Caco-2 (cell line): ENCODE data around the gene OR2C3. TPM values are rescaled to one million over a fixed set of nuclear protein-coding genes. Genes with fewer than 3 reads are reported as not detected.
"Not testable (repeated sequence)": the region's sequence is repeated elsewhere in the genome, so short reads cannot be mapped to it uniquely, and the experiment has no call there.

ENCODE experiments used
- BruUV-seq: library from RNA; stranded (reverse); fragments of 400-500 nt; replicated peaks from 2 replicates; lab custom pipeline; 2021; lab: Mats Ljungman, UMichigan
- CTCF ChIA-PET: fragments of 300-600 bp; sonication (Branson Sonifier 250); formaldehyde crosslinking; loops from one replicate; lab custom pipeline; 2022; ENCODE audit warnings: antibody characterized with exemption; lab: Charles Lee
- POLR2A ChIA-PET: fragments of 300-600 bp; sonication (Branson Sonifier 250); formaldehyde crosslinking; loops from one replicate; lab custom pipeline; 2022; ENCODE audit warnings: antibody characterized with exemption; lab: Charles Lee
- DNase-seq, 2 experiments: peaks; one replicate each; pipeline versions ENCODE4 v3.0.0 to v3.0.0-alpha.2; 2020 to 2022
- H3K27me3 ChIP-seq: replicated peaks from 2 replicates; pipeline ENCODE4 v1.6.0; 2011; ENCODE audit warnings: low read length; ENCODE audit not compliant: control insufficient read depth, insufficient read depth
- H3K36me3 ChIP-seq: 2 replicates; pipeline ENCODE4 v1.5.1; 2011; ENCODE audit warnings: low read length; ENCODE audit not compliant: control insufficient read depth, insufficient read depth
- H3K4me1 ChIP-seq: fragments of 250-450 bp; sonication (Bioruptor Pico); 2 replicates; pipeline ENCODE4 v1.5.1; 2020; ENCODE audit warnings: mild to moderate bottlenecking
- H3K4me3 ChIP-seq: 2 replicates; pipeline ENCODE4 v1.5.1; 2011; ENCODE audit warnings: low read depth, mild to moderate bottlenecking, control low read depth, low read length
- H3K9me3 ChIP-seq: fragments of 250-450 bp; sonication (Bioruptor Pico); 2 replicates; pipeline ENCODE4 v1.5.1; 2020; ENCODE audit warnings: mild to moderate bottlenecking, moderate library complexity
- H3K27ac Mint-ChIP-seq: one replicate; pipeline ENCODE4 v1.8.0; 2022; ENCODE audit warnings: mixed read lengths; ENCODE audit not compliant: unreplicated experiment
- H3K27me3 Mint-ChIP-seq: one replicate; pipeline ENCODE4 v1.8.0; 2022; ENCODE audit warnings: mixed read lengths; ENCODE audit not compliant: insufficient read depth, unreplicated experiment
- H3K36me3 Mint-ChIP-seq: one replicate; pipeline ENCODE4 v1.8.0; 2022; ENCODE audit warnings: mild to moderate bottlenecking, mixed read lengths; ENCODE audit not compliant: insufficient read depth, unreplicated experiment
- H3K4me1 Mint-ChIP-seq: one replicate; pipeline ENCODE4 v1.8.0; 2022; ENCODE audit warnings: low read depth, mixed read lengths; ENCODE audit not compliant: unreplicated experiment
- H3K4me3 Mint-ChIP-seq: one replicate; pipeline ENCODE4 v1.8.0; 2022; ENCODE audit warnings: mild to moderate bottlenecking, moderate library complexity, mixed read lengths; ENCODE audit not compliant: unreplicated experiment
- H3K9me3 Mint-ChIP-seq: one replicate; pipeline ENCODE4 v1.8.0; 2022; ENCODE audit warnings: mixed read lengths; ENCODE audit not compliant: unreplicated experiment
- CTCF ChIP-seq, 2 experiments: fragments of 200-600 bp in 1 of 2; IDR thresholded peaks; 1 replicate in 1 of 2; 2 replicates in 1 of 2; pipeline versions ENCODE4 v1.5.1 to v1.8.0; 2011 to 2022; ENCODE audit warnings: antibody characterized with exemption in 1 of 2, control low read depth in 1 of 2, inconsistent platforms in 1 of 2, low read depth in 1 of 2, low read length in 1 of 2, mild to moderate bottlenecking in 1 of 2, moderate library complexity in 1 of 2; ENCODE audit not compliant: insufficient read depth in 1 of 2, severe bottlenecking in 1 of 2, unreplicated experiment in 1 of 2
- intact Hi-C: fragments of 100-400 bp; cut with micrococcal nuclease; formaldehyde crosslinking; loops from one replicate; pipeline ENCODE4 v1.10.0; 2022; ENCODE audit not compliant: unreplicated experiment
- total RNA-seq: library from RNA; stranded (reverse); gene quantifications from 2 replicates; pipeline ENCODE4 v1.2.3, GENCODE V29; 2022

OR2C3 gene
- total RNA-seq, 1 experiment from 2014 or later: not detected

- Mint-ChIP-seq H3K4me1 (no peaks in the 10 kb centered on the region), H3K27ac (no peak overlapping the region), H3K36me3 (no peaks in the 10 kb centered on the region), H3K4me3 (no peak overlapping the region), H3K27me3 (peaks cover 11% of the 10 kb centered on the region), H3K9me3 (no peaks in the 10 kb centered on the region)
- no peaks in the 10 kb centered on the region for H3K36me3 ChIP-seq
- no peaks in the 10 kb centered on the region for H3K9me3 ChIP-seq
- ChIA-PET CTCF (no interaction called here), POLR2A (no interaction called here)
- no peak overlapping the region for H3K4me3 ChIP-seq
- no peaks in the 10 kb centered on the region for H3K4me1 ChIP-seq
- no peaks in the 10 kb centered on the region for H3K27me3 ChIP-seq
- no peak for TF ChIP-seq CTCF (IDR thresholded peaks at IDR 0.05; ENCODE audit: insufficient read depth in 1 of 2, low read depth in 1 of 2, low read length in 1 of 2, severe bottlenecking in 1 of 2, unreplicated experiment in 1 of 2)
- DNase-seq: no peak
- no TSS peak for BruUV-seq
- intact Hi-C loops: no loop called here
These were observed 53.5 kb downstream of the OR2C3 start for GRCh38 chr1:247482747-247483146.

GRCh38 chr1:247476328-247477058 is 59.7 kb downstream of the OR2C3 start:
- BruUV-seq, H3K27ac Mint-ChIP-seq, H3K36me3 Mint-ChIP-seq, DNase-seq, H3K4me1 ChIP-seq, H3K27me3 Mint-ChIP-seq, CTCF ChIA-PET, H3K9me3 ChIP-seq, H3K4me3 Mint-ChIP-seq, H3K4me1 Mint-ChIP-seq, H3K9me3 Mint-ChIP-seq, H3K27me3 ChIP-seq, POLR2A ChIA-PET, H3K4me3 ChIP-seq, H3K36me3 ChIP-seq, intact Hi-C loops: not testable (repeated sequence)

GRCh38 chr1:247475793-247476192 is 60.4 kb downstream of the OR2C3 start:
- BruUV-seq: no TSS peak
- Histone ChIP-seq H3K36me3 (no peaks in the 10 kb centered on the region), H3K4me3 (no peak overlapping the region), H3K4me1 (no peaks in the 10 kb centered on the region), H3K9me3 (peaks cover 6% of the 10 kb centered on the region), H3K27me3 (no peaks in the 10 kb centered on the region)
- intact Hi-C loops: no loop called here
- no peak for TF ChIP-seq CTCF (IDR thresholded peaks at IDR 0.05; ENCODE audit: insufficient read depth in 1 of 2, low read depth in 1 of 2, low read length in 1 of 2, severe bottlenecking in 1 of 2, unreplicated experiment in 1 of 2)
- no peaks in the 10 kb centered on the region for H3K9me3 Mint-ChIP-seq
- H3K27ac Mint-ChIP-seq: no peak overlapping the region
- no peaks in the 10 kb centered on the region for H3K4me1 Mint-ChIP-seq
- ChIA-PET POLR2A (no interaction called here), CTCF (no interaction called here)
- H3K27me3 Mint-ChIP-seq: peaks cover 7% of the 10 kb centered on the region
- no peaks in the 10 kb centered on the region for H3K36me3 Mint-ChIP-seq
- no peak for DNase-seq
- H3K4me3 Mint-ChIP-seq: no peak overlapping the region

Other genes starting within 250 kb of the OR2C3 start
- 31.0 and 36.4 TPM in 2 replicates for gene ZNF496, start 204.6 kb downstream of the OR2C3 start, total RNA-seq
- gene NLRP3, start 120.3 kb downstream of the OR2C3 start, total RNA-seq: not detected in 2 replicates
- gene OR2B11, start 78.3 kb downstream of the OR2C3 start, total RNA-seq: not detected in 2 replicates
- not detected in 2 replicates for gene GCSAML, start 12.7 kb upstream of the OR2C3 start, total RNA-seq
- gene OR2G2, start 51.9 kb upstream of the OR2C3 start, total RNA-seq: not detected in 2 replicates
- gene OR2G3, start 69.1 kb upstream of the OR2C3 start, total RNA-seq: not detected in 2 replicates
- not detected in 2 replicates for gene OR13G1, start 143.3 kb upstream of the OR2C3 start, total RNA-seq
- not detected in 2 replicates for gene OR6F1, start 180.2 kb upstream of the OR2C3 start, total RNA-seq
- gene OR14K1, start 202.2 kb upstream of the OR2C3 start, total RNA-seq: not detected in 2 replicates
- gene OR14A2, start 211.7 kb upstream of the OR2C3 start, total RNA-seq: not detected in 2 replicates
- gene OR1C1, start 224.1 kb upstream of the OR2C3 start, total RNA-seq: not detected in 2 replicates